SU-DHL-6 (cell line): Measurements from ENCODE around the gene SEC14L1.

Experiments used
- H2AFZ ChIP-seq: fragments of 200-600 bp; sonication (generic); 2 replicates; pipeline ENCODE4 v1.6.1; 2014; ENCODE audit warnings: low read depth, mild to moderate bottlenecking, moderate library complexity, mixed read lengths, antibody characterized with exemption, low read length; ENCODE audit not compliant: severe bottlenecking
- H3F3A ChIP-seq: fragments of 200-600 bp; shearing (Covaris generic); 2 replicates; pipeline ENCODE4 v1.6.0; 2016; ENCODE audit warnings: antibody characterized with exemption, mild to moderate bottlenecking; ENCODE audit not compliant: insufficient read depth
- H3K27ac ChIP-seq: fragments of 200-600 bp; sonication (generic); 2 replicates; pipeline ENCODE4 v1.5.1; 2016; ENCODE audit warnings: low read depth, mild to moderate bottlenecking, low read length, moderate library complexity, mixed read lengths
- H3K27me3 ChIP-seq: fragments of 200-600 bp; sonication (generic), shearing (Covaris generic); 2 replicates; pipeline ENCODE4 v1.6.0; 2014; ENCODE audit warnings: mild to moderate bottlenecking, low read length
- H3K36me3 ChIP-seq: fragments of 200-600 bp; sonication (generic); 2 replicates; pipeline ENCODE4 v1.6.1; 2014; ENCODE audit warnings: mild to moderate bottlenecking, low read length, mixed read lengths
- H3K4me2 ChIP-seq: fragments of 300-600, 200-600 bp; shearing (Covaris generic), sonication (generic); 2 replicates; pipeline ENCODE4 v1.6.0; 2014; ENCODE audit warnings: low read length, low read depth, mild to moderate bottlenecking; ENCODE audit not compliant: poor library complexity, severe bottlenecking
- H3K4me3 ChIP-seq: fragments of 200-600 bp; sonication (generic); 2 replicates; pipeline ENCODE4 v1.5.1; 2014; ENCODE audit warnings: antibody characterized with exemption, low read length, mild to moderate bottlenecking, mixed read lengths; ENCODE audit not compliant: insufficient read depth, poor library complexity, severe bottlenecking
- H3K79me2 ChIP-seq: fragments of 200-600 bp; sonication (generic); 2 replicates; pipeline ENCODE4 v1.6.1; 2014; ENCODE audit warnings: mild to moderate bottlenecking, low read length, moderate library complexity; ENCODE audit not compliant: insufficient read depth
- H3K9ac ChIP-seq: fragments of 200-600 bp; sonication (generic); 2 replicates; pipeline ENCODE4 v1.7.0; 2014; ENCODE audit warnings: mild to moderate bottlenecking, low read length
- H3K9me2 ChIP-seq: fragments of 200-600 bp; sonication (generic); replicated peaks from 2 replicates; pipeline ENCODE4 v1.6.1; 2014; ENCODE audit warnings: low read length; ENCODE audit not compliant: insufficient read depth
- H3K9me3 ChIP-seq: fragments of 200-600 bp; sonication (generic); 2 replicates; pipeline ENCODE4 v1.6.1; 2014; ENCODE audit warnings: low read length, mixed read lengths; ENCODE audit not compliant: insufficient read depth
- H4K20me1 ChIP-seq: fragments of 200-600 bp; sonication (generic); 2 replicates; pipeline ENCODE4 v1.6.1; 2014; ENCODE audit warnings: low read depth, mild to moderate bottlenecking, antibody characterized with exemption, low read length, moderate library complexity, mixed read lengths
- CTCF ChIP-seq: fragments of 200-600 bp; sonication (generic); IDR thresholded peaks from one replicate; pipeline ENCODE4 v1.5.1; 2017; ENCODE audit warnings: antibody characterized with exemption, mild to moderate bottlenecking, low read length, moderate library complexity; ENCODE audit not compliant: insufficient read depth, poor library complexity, severe bottlenecking
- EZH2phosphoT487 ChIP-seq: fragments of 200-600 bp; sonication (generic), shearing (Covaris generic); conservative IDR thresholded peaks from 2 replicates; pipeline ENCODE4 v1.6.1; 2018; ENCODE audit warnings: mild to moderate bottlenecking, antibody characterized with exemption, low read length, moderate library complexity, mixed read lengths

The SEC14L1 gene

GRCh38 chr17:77208217-77208808 lies 67.5 kb downstream of the SEC14L1 start:
- Histone ChIP-seq H3K36me3 (no peaks in the 10 kb centered on the region), H4K20me1 (no peaks in the 10 kb centered on the region), H3K27ac (no peak overlapping the region), H3K79me2 (no peaks in the 10 kb centered on the region), H3K9me2 (no peaks in the 10 kb centered on the region), H3K27me3 (no peaks in the 10 kb centered on the region), H3K9me3 (no peaks in the 10 kb centered on the region), H3K4me3 (no peak overlapping the region), H3K4me2 (no peak overlapping the region), H2AFZ (no peak overlapping the region), H3F3A (0 out of 2 replicates have a peak, but pooled peaks cover 5% of the 10 kb centered on the region), H3K9ac (no peak overlapping the region)
- TF ChIP-seq EZH2phosphoT487 (no peak), CTCF (no peak)

- H2AFZ ChIP-seq = no peak overlapping the region
- H4K20me1 ChIP-seq = no peaks in the 10 kb centered on the region
- no peak overlapping the region for H3K27ac ChIP-seq
- H3K27me3 ChIP-seq = no peaks in the 10 kb centered on the region
- no peaks in the 10 kb centered on the region for H3K79me2 ChIP-seq
- H3F3A ChIP-seq = 0 out of 2 replicates have a peak, but pooled peaks cover 5% of the 10 kb centered on the region
- H3K36me3 ChIP-seq = no peaks in the 10 kb centered on the region
- no peaks in the 10 kb centered on the region for H3K9me3 ChIP-seq
- no peak overlapping the region for H3K4me3 ChIP-seq
- no peaks in the 10 kb centered on the region for H3K9me2 ChIP-seq
- no peak overlapping the region for H3K4me2 ChIP-seq
- TF ChIP-seq EZH2phosphoT487 (no peak), CTCF (no peak)
- no peak overlapping the region for H3K9ac ChIP-seq
These were observed 68.1 kb downstream of the SEC14L1 start for GRCh38 chr17:77208856-77209255.

GRCh38 chr17:77209330-77209748 lies 68.6 kb downstream of the SEC14L1 start:
- H3K9me3 ChIP-seq = no peaks in the 10 kb centered on the region
- H3K4me2 ChIP-seq = no peak overlapping the region
- H3K9me2 ChIP-seq = no peaks in the 10 kb centered on the region
- no peak overlapping the region for H3K9ac ChIP-seq
- H3K27me3 ChIP-seq = no peaks in the 10 kb centered on the region
- no peak overlapping the region for H3K27ac ChIP-seq
- H3K36me3 ChIP-seq = no peaks in the 10 kb centered on the region
- 0 out of 2 replicates have a peak, but pooled peaks cover 5% of the 10 kb centered on the region for H3F3A ChIP-seq
- H3K4me3 ChIP-seq = no peak overlapping the region
- no peaks in the 10 kb centered on the region for H4K20me1 ChIP-seq
- H2AFZ ChIP-seq = no peak overlapping the region
- TF ChIP-seq EZH2phosphoT487 (no peak), CTCF (no peak)
- no peaks in the 10 kb centered on the region for H3K79me2 ChIP-seq
